GM13977 (cell line): Measurements from ENCODE around the gene FAM78B.

Source experiments
- DNase-seq: peaks from one replicate; pipeline ENCODE4 v3.0.0; 2012; ENCODE audit warnings: low spot score
- CTCF ChIP-seq: IDR thresholded peaks from 2 replicates; pipeline ENCODE4 v1.5.1; 2012; ENCODE audit warnings: mild to moderate bottlenecking, control low read depth; ENCODE audit not compliant: insufficient read depth; ENCODE audit errors: extremely low read depth, missing control alignments
- in situ Hi-C: fragments of 300-500 bp; cut with MboI; formaldehyde crosslinking; loops from one replicate; pipeline ENCODE4 v1.12.0; 2022; ENCODE audit warnings: low sequenced_read_pairs, low pct_unique_long_range_greater_than_20kb, mixed read lengths, inconsistent platforms; ENCODE audit not compliant: unreplicated experiment

The FAM78B gene

DNA sequence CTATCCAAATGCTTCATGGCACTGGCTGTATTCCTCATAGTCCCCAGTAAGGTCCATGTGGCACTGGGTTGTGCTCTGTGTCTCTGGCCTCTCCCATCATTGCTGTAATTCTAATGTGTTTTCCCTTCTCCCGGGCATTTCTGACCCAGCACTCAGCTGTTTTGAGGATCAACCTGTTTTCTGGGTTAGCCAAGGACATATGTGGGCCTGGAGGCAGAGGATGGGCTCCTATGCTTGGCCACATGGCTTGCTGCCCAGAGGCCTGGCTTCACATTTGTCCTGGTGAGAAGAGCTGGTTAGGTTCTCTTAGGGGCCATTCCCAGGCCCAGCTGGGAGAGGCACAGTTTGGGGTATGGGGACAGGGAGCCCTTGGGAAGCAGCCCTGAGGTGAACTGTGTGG, 103.1 kb downstream of the FAM78B start:
- TF ChIP-seq CTCF: no peak
- DNase-seq: no peak
- in situ Hi-C loops: no loop called here

GRCh38 chr1:166062421-166063070, 104.3 kb downstream of the FAM78B start:
- in situ Hi-C loops: no loop called here
- DNase-seq: no peak
- no peak for TF ChIP-seq CTCF

DNA sequence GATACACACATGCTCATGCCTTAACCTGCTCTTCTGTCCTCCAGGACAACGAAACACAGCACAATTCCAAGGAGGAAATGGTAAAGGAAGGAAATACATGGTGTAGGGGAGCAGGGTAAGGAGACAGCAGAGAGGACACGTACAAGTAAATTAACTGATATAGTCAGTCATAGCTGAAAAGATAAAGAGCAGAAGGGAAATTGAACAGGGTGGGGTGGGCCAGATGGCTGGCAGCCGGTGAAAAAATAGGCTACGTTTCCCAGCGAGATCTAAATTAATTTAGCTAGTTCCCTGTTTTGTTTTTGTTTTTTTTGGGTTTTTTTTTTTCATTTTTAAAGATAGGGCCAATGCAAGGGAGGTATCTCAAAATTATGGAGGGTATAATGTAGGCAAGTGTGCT, 109.2 kb downstream of the FAM78B start:
- in situ Hi-C loops: no loop called here
- no peak for DNase-seq
- no peak for TF ChIP-seq CTCF

- DNase-seq: no peak
- in situ Hi-C loops: no loop called here
- TF ChIP-seq CTCF: no peak
Measured at GRCh38 chr1:166053395-166053794, 113.4 kb downstream of the FAM78B start.

- DNase-seq: no peak
- TF ChIP-seq CTCF: no peak
- in situ Hi-C loops: no loop called here
Measured at GRCh38 chr1:166040202-166040997, 126.4 kb downstream of the FAM78B start.

DNA sequence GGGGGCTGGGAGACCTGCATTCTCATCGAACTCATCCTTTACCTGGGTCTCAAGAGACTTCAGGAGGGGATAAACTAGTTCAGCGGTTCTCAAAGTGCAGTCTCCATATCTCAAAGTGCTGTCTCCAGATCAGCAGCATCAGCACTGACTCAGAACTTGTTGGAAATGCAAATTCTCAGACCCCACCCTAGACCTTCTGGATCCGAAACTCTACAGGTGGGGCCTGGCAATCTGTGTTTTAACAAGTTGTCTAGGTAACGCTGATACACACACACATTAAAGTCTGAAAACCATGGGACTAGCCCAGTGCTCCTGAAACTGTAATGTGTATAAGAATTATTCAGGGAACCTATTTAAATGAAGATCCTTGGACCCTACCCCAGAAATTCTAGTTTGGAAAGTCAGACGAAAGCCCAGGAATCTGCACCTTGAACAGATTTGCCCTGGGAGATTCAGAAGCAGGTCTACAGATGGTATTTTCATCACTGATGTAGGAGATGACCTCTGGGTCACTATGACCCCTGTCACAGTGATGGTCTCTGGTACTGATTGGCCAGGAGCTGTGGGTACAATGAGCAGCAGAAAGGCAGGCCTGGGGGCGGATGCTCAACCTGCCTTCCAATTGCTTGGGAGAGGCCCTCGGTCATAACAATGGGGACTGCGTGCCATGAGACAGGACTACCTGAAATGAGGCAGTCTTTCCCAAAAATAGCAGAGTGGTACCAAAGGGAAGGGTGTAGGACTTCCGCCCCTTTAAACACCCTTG, 127.2 kb downstream of the FAM78B start:
- no peak for TF ChIP-seq CTCF
- no peak for DNase-seq
- in situ Hi-C loops: no loop called here
